GM21526 (cell line): Measurements from ENCODE around the gene HGF.
"Not testable (repeated sequence)": the region's sequence is repeated elsewhere in the genome, so short reads cannot be mapped to it uniquely, and the experiment has no call there.

Experiments used
- ATAC-seq: cut with Tn5 transposase; IDR thresholded peaks from one replicate; pipeline ENCODE4 v1.9.1; 2021; ENCODE audit warnings: moderate library complexity; ENCODE audit not compliant: unreplicated experiment, low FRiP score

Gene HGF

DNA sequence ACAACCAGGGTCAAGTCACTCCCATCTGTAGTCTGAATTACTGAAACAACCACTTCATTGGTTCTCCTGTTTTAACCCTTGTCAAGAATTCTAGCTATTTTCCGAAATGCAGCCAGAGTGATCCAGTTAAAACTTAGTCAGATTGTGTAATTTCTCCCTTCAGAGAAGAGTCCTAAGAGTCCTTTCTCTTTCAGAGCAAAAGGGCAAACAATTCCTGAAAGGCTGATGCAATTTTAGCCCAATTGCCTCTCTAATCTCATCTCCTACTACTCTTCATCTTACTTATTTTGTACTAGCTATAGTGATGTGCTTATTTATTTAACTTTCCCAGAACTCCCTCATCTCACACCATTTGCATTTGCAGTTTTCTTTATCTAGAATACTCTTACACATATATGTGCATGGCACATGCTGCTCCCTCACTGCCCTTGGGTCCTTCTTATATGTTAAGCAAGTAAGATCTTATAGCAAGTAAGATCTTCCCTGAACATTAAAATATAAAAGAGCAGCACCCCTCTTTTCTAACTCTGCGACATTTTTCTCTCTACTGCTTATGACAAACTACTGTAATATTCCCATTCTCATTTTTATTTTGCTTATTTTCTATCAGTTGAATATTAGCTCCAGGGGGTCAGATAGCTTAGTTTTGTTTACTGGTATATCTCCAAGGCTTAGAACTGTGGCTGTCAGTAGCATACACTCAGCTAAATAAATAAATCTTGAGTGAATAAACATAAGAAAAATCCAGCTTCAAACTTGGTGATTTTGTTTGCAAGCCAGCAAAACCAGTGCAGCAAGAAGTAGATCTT lies 44.6 kb downstream of the HGF start:
- ATAC-seq, result no peak

- ATAC-seq, result not testable (repeated sequence)
Observed at GRCh38 chr7:81722250-81722649, 47.6 kb downstream of the HGF start.

DNA sequence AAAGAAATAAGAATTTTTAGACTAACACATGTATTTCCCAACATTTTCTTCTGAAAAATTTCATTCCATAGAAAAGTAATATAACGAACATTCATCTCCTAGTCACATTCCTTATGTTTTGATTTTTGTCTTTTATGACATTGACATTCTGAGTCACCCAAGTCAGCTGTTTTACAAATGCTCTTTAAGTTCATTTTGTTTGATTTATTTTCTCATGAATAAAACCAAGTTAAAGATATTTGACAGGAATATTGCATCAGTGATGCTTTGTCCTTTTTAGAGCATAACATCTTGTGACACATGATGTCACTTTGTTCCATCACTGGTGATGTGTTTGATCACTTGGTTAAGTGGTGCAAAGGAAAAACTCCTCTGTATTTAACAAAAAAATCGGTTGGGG lies 48.4 kb downstream of the HGF start:
- no peak for ATAC-seq

DNA sequence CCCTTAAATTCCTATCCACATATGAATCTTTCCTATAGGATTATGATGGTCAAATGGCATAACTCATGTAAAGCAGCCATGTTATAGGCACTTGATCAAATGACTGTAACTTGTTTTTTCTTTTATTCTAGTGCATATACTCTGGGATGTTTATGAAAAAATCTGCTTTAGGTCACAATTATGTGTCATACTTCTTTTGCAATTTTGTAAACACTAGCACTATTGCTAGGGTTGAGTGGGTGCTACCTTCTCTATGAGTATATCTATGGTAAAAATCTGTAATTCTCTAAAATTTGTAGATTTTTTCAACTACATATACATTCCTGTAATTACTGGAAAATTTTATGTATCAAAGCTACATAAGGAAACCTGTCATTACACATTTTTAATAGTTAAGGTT lies 50.0 kb downstream of the HGF start:
- no peak for ATAC-seq

DNA sequence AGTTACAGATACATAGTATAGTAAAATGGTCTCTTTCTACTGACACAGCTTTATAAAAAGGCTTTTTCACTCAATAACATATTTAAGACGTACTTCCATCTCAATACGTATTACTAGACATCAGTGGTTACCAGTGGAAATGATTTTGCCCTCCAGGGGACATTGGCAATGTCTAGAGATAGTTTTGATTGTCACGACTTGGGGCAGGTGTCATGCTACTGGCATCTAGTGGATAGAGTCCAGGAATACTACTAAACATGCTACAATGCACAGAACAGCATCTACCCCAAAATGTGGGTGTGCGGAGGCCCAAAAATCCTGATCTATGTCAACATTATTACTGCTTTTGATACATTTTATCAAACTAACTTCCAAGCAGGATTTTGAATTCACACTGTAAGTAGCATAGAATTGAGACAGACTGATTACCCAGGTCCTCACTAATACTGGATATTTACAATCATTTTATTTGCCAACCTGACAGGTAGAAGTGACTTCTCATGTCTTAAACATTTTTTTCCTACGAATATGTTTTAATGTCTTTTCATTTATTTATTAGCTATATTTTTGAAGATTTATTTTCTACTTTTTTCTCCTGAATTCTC lies 53.8 kb downstream of the HGF start:
- no peak for ATAC-seq

DNA sequence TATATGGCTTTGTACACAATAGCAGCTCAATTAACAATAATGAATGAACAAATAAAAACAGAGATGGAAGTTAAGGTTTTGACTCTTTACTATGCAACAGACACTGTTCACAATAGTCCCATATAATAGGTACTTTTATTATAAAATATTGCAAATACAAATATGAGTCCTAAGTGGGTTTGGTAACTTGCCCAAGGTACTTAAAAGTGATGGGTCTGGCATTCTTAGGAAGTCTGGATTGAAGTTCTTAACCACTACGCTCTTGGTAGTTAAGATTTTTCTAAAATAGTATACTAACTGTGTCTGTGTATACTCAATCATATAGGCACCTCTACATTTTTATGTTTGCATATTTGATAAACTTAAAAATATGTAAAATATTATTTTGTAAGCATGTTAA lies 55.5 kb downstream of the HGF start:
- no peak for ATAC-seq

GRCh38 chr7:81710751-81711150 lies 59.1 kb downstream of the HGF start:
- ATAC-seq, result no peak

DNA sequence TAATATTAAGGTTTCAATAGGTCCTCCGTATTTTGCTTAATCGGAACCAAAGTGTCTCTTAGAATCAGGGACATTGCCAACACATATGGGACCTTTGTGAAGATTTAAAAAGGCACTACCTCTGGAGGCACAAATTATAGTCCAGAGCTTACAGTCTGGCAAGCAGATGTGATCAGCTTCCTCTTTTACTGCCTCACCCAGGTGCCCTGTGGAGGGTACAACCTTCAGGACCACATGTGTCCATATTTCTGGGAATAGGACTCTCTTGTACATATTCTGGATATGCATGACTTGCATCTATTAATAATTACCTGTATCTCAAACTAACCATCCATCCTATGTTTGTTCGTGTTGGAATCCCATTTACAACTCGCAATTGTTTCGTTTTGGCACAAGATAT lies 60.0 kb downstream of the HGF start:
- no peak for ATAC-seq

DNA sequence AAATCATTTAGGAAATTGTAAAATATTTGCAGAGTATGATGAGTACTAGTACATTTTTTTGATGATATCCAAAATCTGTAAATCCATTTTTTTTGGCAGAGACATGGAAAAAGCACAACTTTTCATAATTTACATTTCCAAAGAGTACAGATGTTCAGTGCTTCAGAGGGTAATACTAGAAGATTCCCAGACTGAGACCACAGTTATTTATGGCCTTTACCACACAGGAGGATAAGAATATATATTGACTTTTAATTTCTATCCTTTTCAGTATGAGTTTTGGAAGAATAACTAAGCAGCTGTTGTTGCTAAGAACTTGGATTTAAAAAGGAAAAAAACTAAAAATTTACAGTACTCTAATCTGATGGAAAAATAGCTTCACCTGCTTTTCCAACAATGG lies 61.9 kb downstream of the HGF start:
- no peak for ATAC-seq

- ATAC-seq, result no peak
Observed at GRCh38 chr7:81707196-81707595, 62.7 kb downstream of the HGF start.

DNA sequence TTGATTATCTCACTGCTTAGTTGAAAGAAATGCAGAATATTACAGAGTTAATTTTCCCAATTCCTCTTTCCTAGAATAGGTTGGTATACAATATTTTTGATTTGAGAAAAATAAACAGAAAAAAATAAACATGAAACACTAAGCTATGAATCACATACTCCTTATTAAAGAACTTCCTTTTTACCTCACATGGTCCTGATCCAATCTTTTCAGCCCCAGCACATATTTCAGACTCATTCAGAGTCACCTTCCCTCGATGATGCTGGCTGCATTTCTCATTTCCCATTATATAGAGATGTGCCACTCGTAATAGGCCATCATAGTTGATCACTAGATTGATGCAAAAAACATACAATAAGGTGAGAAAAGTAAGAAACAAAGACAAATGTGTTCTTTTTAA lies 64.6 kb downstream of the HGF start:
- no peak for ATAC-seq

- no peak for ATAC-seq
Observed at GRCh38 chr7:81704595-81704994, 65.3 kb downstream of the HGF start.

DNA sequence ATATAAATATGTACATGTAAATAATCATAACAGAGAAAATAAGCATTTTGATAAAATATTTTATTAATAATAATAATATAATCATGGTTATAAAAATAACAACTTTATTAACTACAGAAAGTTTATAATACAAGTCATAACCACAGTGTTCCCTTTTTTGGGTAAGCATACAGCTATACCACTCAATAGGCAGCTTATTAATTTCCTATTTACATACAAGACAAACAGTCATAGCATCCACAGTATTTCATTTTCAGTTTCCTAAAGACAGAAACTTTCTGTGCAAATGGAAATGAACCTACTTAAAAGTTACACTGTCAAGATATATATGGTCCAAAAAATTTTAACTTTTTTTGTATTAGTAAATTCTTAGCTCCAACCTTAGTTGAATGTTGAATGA lies 70.9 kb downstream of the HGF start:
- no peak for ATAC-seq

GRCh38 chr7:81694711-81695110 lies 75.1 kb downstream of the HGF start:
- ATAC-seq, result no peak

- ATAC-seq, result no peak
Observed at GRCh38 chr7:81693894-81694293, 76.0 kb downstream of the HGF start.

DNA sequence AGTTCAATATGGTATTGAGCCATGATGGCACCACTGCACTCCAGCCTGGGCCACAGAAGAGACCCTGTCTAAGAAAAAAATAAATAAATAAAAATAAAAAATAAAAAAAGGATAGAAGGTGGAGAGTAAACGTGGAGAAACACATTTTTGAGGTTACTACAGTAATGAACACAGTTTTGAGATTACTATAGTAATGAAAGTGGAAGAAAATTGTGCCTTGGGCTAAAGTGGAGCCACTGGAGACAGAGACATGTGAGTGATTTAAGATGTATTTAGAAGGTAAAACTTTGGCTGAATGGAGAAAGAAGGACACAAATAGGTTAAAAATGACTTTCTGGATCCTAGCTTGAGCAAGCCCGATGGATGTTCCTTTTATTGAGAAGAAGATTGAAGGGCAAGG lies 76.8 kb downstream of the HGF start:
- no peak for ATAC-seq

DNA sequence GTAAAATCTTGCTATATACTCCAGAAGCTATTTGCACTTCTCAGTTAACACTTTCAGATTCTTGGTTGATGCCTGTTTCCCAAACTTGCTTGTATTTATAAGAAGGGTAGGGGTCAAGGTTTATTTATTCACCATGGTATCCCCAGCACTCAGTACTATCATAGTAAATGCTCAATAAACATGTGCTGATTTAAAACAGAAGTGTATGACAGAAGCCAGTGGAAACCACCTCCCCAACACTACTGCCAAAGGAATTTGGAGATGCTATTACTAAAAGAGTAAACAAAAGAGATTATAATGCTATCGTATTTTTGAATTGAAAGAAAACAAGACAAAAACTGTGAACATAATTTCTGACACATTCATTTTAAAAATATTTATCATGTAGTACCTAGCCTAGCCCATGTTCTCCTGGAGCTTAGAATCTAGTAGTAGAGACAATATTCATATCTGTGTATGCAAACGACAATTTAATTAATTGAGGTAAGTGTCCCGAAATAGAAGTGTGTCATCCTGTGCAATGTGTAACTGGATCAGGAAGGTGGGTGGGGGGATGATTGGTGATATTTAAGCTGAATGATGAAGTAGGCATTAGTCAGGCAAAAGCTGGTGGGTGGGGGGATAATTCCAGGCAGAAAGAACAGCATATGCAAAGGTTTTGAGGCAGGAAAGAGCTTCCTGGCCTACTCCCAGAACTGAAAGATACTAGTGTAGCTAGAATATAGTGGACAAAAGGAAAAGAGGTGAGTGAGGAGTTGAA lies 77.5 kb downstream of the HGF start:
- ATAC-seq, result no peak

GRCh38 chr7:81691199-81691821 lies 78.5 kb downstream of the HGF start:
- no peak for ATAC-seq

- no peak for ATAC-seq
Observed at GRCh38 chr7:81690688-81691087, 79.2 kb downstream of the HGF start.

GRCh38 chr7:81690251-81690650 lies 79.6 kb downstream of the HGF start:
- no peak for ATAC-seq
